HL-60 (cell line): ENCODE results near the gene METTL15.

Experiments
- CTCF ChIP-seq: IDR thresholded peaks from one replicate; pipeline ENCODE4 v1.5.1; 2011; ENCODE audit warnings: low read length, control low read depth, inconsistent platforms; ENCODE audit not compliant: insufficient read depth
- POLR2AphosphoS5 ChIP-seq: IDR thresholded peaks from 2 replicates; pipeline ENCODE4 v1.6.1; 2012; ENCODE audit warnings: low read depth
- REST ChIP-seq: IDR thresholded peaks from 2 replicates; pipeline ENCODE4 v1.6.1; 2012; ENCODE audit warnings: low read depth; ENCODE audit not compliant: insufficient replicate concordance

GRCh38 chr11:28242596-28242995 lies 134.4 kb downstream of the METTL15 start:
- TF ChIP-seq CTCF (no peak), POLR2AphosphoS5 (no peak), REST (no peak)
